GM19467 (cell line): ENCODE measurements around the gene TWF1.
"Not testable (repeated sequence)": the region's sequence is repeated elsewhere in the genome, so short reads cannot be mapped to it uniquely, and the experiment has no call there.

Source experiments
- ATAC-seq: cut with Tn5 transposase; IDR thresholded peaks from one replicate; pipeline ENCODE4 v1.9.1; 2021; ENCODE audit warnings: mild to moderate bottlenecking, moderate library complexity; ENCODE audit not compliant: unreplicated experiment

TWF1 gene

DNA sequence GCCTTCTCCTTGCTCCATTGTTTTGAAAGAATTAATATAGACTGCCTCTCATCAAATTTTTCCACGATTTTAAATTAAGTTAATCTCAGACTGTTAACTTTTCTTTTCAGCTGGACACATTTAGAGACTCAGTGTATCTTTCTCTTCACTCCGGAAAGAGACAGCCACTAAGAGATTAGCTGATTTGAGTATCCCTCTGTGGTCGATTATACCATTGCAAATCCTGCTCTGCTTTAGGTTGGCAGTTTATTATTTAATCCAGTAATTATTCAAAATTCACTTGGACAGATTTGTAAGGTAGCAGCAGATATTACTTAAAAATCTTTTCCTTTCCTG lies 588 bp upstream of the TWF1 start:
- ATAC-seq: no peak

DNA sequence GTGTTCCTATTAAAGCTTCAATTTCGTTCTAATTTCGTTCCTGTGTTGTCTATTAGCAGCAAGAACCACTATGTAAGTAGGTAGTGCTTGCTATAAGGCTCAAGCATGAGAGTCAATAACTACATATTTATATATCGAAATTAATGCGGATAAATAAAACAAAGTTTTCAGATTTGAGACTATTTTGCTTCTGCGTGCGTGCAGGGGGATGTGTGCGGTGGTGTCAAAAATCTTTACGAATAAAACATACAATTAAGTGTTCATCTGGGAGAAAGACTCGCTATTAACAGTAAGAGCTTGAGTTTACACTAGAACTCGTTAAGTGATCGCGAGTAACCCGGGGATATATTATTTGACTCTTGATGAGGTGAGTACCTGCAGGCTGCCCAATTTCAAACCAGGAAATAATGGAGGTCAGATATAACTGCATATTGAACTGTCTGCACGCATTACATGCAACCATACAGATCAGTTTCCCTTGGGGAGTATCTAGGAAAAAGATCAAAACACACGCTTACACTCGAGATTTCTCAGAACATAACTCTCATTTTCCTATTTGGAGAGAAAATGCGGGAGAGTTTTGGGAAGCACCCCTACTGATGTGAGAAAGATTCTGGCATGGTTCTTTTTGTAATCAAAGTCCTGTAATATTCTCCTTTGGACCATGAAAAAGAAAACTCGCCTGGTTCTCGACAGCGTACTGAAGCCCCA lies 813 bp downstream of the TWF1 start:
- no peak for ATAC-seq

DNA sequence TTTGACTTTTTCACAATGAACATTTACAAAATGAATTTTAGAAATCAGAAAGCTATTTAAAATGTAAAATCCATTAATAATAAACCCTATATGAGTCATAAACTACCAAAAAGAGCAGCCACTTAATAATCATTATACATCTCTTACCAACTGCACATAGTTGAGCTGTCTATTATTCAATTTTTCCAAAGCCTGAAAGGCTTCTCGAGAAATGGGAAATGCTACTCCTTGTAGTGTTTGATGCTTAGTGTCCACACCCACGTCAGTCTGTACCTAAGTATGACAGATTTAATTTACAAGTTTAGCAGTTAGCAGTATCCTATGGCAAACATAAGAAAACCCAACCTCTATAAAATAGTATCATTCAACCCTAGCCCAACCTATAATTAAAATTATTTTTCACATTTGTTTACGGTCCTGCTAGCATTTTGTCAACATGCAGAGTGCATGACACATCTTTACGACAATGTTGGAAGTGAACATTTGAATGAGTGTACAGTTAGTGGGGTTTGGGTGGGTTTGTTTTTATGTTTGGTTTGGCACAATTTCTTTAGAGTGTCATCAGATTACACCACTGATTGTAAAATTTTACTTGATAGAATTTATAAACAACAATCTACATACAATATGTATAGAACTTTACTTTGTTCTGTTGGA lies 8.4 kb downstream of the TWF1 start:
- ATAC-seq: no peak

DNA sequence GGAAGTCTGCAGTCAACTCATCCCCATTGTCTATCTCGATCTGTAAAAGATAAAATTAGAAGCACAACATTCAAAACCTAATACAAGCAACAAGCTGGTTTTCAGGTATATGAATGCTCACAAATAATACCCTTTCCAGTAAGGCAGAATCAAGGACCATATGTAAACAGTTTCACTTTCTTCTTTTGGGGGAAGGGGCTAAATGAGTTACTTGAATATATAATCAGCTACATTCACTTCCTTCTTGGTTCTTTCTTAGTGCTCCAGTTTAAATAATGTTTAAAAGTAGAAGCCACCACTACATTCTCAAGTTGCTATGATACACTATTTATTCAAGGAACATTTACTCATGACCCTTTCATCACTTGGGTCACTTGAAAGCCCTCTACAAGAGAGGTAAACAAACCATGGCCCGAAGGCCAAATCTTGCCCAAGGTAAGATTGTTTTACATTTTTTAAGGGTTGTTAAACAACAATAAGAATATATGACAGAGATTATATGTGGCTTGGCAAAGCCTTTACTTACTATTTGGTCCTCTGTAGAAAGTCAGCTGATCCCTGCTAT lies 10.3 kb downstream of the TWF1 start:
- ATAC-seq: no peak

GRCh38 chr12:43789941-43790340 lies 16.2 kb downstream of the TWF1 start:
- no peak for ATAC-seq

GRCh38 chr12:43786899-43787693 lies 19.0 kb downstream of the TWF1 start:
- no peak for ATAC-seq

DNA sequence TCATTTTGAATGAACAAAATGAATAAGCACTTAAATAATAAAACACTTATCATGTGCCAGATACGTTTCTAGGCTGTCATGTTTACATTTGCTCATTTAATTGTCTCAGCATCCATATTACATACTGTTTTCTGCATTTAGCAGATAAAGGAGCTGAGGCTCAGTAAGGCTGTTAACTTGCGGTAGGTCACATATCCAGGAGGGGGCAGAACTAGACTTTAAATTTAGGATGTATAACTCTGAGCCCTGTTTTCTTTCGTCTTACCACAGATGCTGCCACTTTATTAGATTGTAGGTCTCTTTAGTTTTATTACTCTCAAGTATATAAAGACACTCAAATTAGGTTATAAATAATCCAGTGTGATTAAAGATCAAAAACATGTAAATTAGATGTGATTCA lies 29.6 kb downstream of the TWF1 start:
- no peak for ATAC-seq

DNA sequence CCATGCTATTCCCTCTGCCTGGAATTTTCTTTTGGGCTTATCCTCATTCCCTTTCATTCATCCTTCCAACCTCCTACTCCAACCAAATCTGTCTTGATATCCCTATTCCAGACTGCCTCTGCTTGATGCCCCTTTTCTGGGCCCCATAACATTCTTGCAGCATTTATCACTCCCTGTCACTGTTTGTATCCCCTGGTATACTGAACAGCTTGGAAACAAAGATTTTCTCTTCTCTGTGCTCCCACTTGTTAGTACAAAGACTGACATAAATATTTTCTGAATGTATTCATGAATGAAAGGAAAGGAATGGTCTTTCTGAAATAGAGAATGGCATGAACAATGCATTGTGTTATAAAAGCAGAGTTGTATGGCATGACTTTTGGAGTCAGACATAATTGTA lies 39.8 kb downstream of the TWF1 start:
- no peak for ATAC-seq

DNA sequence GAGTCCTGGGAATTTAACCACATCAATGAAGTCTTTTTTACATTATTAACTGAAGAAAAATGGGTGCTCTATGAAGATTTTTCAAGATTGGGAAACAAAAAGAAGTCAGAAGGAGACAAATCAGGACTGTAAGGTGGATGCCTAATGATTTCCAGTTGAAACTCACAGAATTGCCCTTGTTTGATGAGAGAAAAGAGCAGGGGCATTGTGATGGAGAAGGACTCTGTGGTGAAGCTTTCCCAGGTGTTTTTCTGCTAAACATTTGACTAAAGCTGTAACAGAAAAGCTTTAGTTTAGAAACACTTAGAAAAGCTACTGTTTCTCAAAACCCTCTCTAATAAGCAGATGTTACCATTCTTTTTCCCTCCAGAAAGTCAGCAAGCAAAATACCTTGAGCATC lies 41.6 kb downstream of the TWF1 start:
- no peak for ATAC-seq

- no peak for ATAC-seq
These were observed 42.3 kb downstream of the TWF1 start for GRCh38 chr12:43763769-43764168.

GRCh38 chr12:43762596-43762995 lies 43.5 kb downstream of the TWF1 start:
- no peak for ATAC-seq

DNA sequence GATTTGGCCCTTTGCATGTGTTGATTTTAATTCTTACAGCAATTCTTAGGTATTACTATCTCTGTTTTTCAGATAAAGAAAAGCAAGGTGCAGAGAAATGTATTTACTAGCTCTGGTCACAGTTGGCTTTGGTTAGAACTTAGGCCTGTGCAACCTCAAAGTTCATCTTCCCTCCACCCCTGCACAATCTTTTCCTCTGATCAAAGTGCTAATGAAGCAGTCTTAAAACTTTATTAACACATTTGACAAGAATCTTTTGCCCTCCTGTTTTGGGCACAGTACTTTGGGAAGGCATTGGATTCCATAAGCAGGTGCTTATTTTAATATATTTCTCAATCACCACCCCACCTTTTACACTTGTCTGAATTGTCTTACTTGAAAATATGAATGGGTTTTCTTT lies 44.6 kb downstream of the TWF1 start:
- no peak for ATAC-seq

GRCh38 chr12:43760396-43760795 lies 45.7 kb downstream of the TWF1 start:
- no peak for ATAC-seq

- peak; percentile 98 for ATAC-seq
These were observed 47.2 kb downstream of the TWF1 start, which contains the start of the genes IRAK4 and PUS7L for GRCh38 chr12:43758728-43759563. Gene IRAK4 (plus strand): TSS chr12:43758951. CDS start chr12:43768112, 9,161 bp downstream. Gene PUS7L (minus strand): TSS chr12:43758790. CDS start chr12:43755245, 3,545 bp downstream.

GRCh38 chr12:43758247-43758727 lies 47.8 kb downstream of the TWF1 start:
- no peak for ATAC-seq

GRCh38 chr12:43754015-43754414 lies 52.1 kb downstream of the TWF1 start:
- ATAC-seq: no peak

GRCh38 chr12:43751360-43751759 lies 54.8 kb downstream of the TWF1 start:
- ATAC-seq: not testable (repeated sequence)

DNA sequence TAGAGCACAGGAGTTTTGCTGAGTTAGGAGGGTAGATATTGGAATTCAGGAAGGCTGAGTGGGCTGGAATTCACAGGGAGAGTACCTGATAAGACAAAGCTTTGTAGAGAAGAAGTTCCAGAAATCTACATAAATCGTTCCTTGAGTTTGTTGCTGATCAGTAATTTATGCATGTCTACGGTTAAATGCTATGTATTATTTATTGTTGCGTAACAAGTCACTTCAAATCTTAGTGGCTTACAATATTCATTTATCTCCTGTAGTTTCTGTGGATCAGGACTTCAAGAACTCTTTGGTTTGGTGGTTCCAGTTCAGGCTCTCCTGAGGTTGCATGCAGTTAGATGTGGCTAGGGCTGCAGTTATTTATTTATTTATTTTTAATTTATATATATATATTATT lies 55.3 kb downstream of the TWF1 start:
- no peak for ATAC-seq

DNA sequence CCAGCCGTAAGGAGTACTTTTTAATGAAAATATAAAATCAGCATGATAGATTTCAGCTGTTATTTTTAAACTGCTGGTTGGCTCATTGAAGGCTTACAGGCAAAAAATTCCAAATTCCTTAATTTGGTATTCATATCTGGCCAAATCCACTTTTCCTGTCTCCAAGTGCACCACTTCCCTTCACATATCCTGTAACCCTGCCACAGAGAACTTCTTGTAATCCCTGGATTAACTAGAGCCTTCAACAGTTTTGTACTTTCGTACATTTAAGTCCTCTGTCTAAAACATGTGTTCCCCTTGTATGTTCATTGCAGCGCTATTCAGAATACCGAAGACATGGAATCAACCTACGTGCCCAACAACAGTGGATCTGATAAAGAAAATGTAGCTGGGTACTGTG lies 57.1 kb downstream of the TWF1 start:
- ATAC-seq: no peak

DNA sequence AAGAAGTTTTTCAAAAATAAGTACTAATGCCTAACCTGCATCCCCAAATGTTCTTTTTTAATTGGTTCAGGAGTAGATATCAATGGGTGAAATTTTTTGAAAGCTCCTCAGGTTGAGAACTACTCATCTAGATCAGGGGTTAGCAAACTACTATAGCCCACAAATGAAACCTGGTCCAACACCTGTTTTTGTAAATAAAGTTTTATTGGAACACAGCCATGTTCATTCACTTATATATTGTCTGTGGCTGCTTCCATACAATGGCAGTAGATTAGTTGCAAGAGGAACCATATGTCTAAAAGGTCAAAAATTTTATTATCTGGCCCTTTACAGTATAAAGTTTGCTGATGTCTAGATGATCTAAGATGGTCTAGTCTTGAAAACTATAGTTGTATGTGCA lies 61.3 kb downstream of the TWF1 start:
- ATAC-seq: no peak
